Keratinocyte (primary cell): ENCODE measurements around the gene RBM19.

ENCODE experiments used
- EZH2 ChIP-seq: IDR thresholded peaks from one replicate; pipeline ENCODE4 v1.6.1; 2012; ENCODE audit warnings: inconsistent platforms, mild to moderate bottlenecking, low read length, moderate library complexity
- TF ChIP-seq, protein P1 (sequence below), 3 experiments: IDR thresholded peaks in 1 of 3; conservative IDR thresholded peaks in 1 of 3; optimal IDR thresholded peaks in 1 of 3; 2 replicates in 2 of 3; 3 replicates in 1 of 3; pipeline versions ENCODE3 to v1.5.1; 2011; ENCODE audit warnings: low read length in 3 of 3, mild to moderate bottlenecking in 3 of 3, moderate library complexity in 2 of 3, control low read depth in 1 of 3, inconsistent platforms in 1 of 3; ENCODE audit not compliant: insufficient read depth in 2 of 3; ENCODE audit errors: extremely low read depth in 1 of 3

DNA sequence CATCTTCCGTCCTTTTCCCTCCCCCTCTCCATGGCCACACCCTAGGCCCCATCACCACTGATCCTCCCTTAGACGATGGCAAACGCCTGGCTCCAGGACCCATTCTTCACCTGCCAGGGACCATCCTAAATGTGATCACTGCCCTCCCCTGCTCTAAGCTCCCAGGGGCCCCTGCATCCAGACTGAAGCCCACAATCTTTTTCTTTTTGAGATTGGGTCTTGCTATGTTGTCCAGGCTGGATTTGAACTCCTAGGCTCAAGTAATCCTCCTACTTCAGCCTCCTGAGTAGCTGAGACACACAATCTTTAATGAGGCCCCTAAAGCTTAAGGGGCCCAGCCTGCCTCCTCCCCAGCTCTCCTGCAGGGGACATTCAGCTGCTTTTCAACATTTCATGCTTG, 15.3 kb downstream of the RBM19 start:
- TF ChIP-seq, protein P1, sequence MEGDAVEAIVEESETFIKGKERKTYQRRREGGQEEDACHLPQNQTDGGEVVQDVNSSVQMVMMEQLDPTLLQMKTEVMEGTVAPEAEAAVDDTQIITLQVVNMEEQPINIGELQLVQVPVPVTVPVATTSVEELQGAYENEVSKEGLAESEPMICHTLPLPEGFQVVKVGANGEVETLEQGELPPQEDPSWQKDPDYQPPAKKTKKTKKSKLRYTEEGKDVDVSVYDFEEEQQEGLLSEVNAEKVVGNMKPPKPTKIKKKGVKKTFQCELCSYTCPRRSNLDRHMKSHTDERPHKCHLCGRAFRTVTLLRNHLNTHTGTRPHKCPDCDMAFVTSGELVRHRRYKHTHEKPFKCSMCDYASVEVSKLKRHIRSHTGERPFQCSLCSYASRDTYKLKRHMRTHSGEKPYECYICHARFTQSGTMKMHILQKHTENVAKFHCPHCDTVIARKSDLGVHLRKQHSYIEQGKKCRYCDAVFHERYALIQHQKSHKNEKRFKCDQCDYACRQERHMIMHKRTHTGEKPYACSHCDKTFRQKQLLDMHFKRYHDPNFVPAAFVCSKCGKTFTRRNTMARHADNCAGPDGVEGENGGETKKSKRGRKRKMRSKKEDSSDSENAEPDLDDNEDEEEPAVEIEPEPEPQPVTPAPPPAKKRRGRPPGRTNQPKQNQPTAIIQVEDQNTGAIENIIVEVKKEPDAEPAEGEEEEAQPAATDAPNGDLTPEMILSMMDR (optimal IDR thresholded peaks at IDR 0.05 in 1 of 3, IDR thresholded peaks at IDR 0.05 in 1 of 3, conservative IDR thresholded peaks at IDR 0.05 in 1 of 3; ENCODE audit: extremely low read depth in 1 of 3, insufficient read depth in 2 of 3, low read length in 3 of 3) = no peak
- no peak for TF ChIP-seq EZH2
